ENCODE results near the gene ANKRD50. TPM values are rescaled to one million over a fixed set of nuclear protein-coding genes. Genes with fewer than 3 reads are reported as not detected.

The ANKRD50 gene
- total and polyA plus RNA-seq, 8 donors: 2.7 to 51.2 (median 13.1) TPM

- Histone ChIP-seq H3K9me3 (no peaks in the 10 kb centered on the region), H3K27ac (no peak overlapping the region), H3K4me1 (no peaks in the 10 kb centered on the region), H3K4me3 (no peak overlapping the region), H3K27me3 (no peaks in the 10 kb centered on the region), H3K36me3 (no peaks in the 10 kb centered on the region)
- whole genome bisulfite sequencing, 5 donors: 91 to 99% (median 96%) methylated on average over 5 of the region's 5 CpGs
- no peak for DNase-seq
- TF ChIP-seq POLR2A (IDR thresholded peaks at IDR 0.05): no peak
- TF ChIP-seq EP300 (IDR thresholded peaks at IDR 0.05): no peak
- no peak for TF ChIP-seq CTCF (IDR thresholded peaks at IDR 0.05)
- TF ChIP-seq POLR2AphosphoS5 (IDR thresholded peaks at IDR 0.05): no peak
- intact Hi-C loops (cut with DNase I; ENCODE audit: low total_unique reads): no loop called here
Observed at GRCh38 chr4:124727331-124727890, 14.9 kb upstream of the ANKRD50 start.

DNA sequence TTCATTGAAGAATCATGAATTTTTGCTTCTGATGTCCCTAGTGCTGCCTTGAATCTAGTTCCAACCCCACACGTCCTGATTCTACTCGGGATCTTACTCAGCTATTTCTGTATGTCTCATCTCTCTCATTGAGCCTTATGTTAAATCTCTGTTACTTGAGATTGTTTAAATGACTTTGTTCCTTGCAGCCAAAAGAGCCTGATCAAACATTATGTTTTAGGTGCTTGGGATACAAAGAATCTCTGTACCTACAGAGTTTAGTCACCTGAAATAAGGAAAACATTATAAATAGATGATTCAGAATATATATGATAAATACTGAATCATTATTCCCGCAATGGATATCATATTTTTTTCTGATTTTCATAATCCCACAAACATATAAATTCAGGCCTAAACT lies 13.7 kb upstream of the ANKRD50 start:
- intact Hi-C loops (cut with DNase I; ENCODE audit: low total_unique reads): no loop called here
- DNase-seq: no peak
- no peak for TF ChIP-seq POLR2AphosphoS5 (IDR thresholded peaks at IDR 0.05)
- no peak overlapping the region for H3K27ac ChIP-seq
- H3K4me3 ChIP-seq: no peak overlapping the region
- H3K36me3 ChIP-seq: no peaks in the 10 kb centered on the region
- no peaks in the 10 kb centered on the region for H3K27me3 ChIP-seq
- WGBS, 5 donors: 84 to 93% (median 92%) methylated on average over 3 of the region's 3 CpGs
- H3K4me1 ChIP-seq: no peaks in the 10 kb centered on the region
- H3K9me3 ChIP-seq: no peaks in the 10 kb centered on the region

- DNase-seq: no peak
- no peaks in the 10 kb centered on the region for H3K27me3 ChIP-seq
- intact Hi-C loops (cut with DNase I; ENCODE audit: low total_unique reads): no loop called here
- H3K27ac ChIP-seq: no peak overlapping the region
- H3K4me1 ChIP-seq: no peaks in the 10 kb centered on the region
- TF ChIP-seq CTCF (IDR thresholded peaks at IDR 0.05): no peak
- TF ChIP-seq EP300 (IDR thresholded peaks at IDR 0.05): no peak
- no peak for TF ChIP-seq POLR2A (IDR thresholded peaks at IDR 0.05)
- H3K36me3 ChIP-seq: no peaks in the 10 kb centered on the region
- H3K4me3 ChIP-seq: no peak overlapping the region
- no peaks in the 10 kb centered on the region for H3K9me3 ChIP-seq
Observed at GRCh38 chr4:124722071-124722470, 9.5 kb upstream of the ANKRD50 start.

DNA sequence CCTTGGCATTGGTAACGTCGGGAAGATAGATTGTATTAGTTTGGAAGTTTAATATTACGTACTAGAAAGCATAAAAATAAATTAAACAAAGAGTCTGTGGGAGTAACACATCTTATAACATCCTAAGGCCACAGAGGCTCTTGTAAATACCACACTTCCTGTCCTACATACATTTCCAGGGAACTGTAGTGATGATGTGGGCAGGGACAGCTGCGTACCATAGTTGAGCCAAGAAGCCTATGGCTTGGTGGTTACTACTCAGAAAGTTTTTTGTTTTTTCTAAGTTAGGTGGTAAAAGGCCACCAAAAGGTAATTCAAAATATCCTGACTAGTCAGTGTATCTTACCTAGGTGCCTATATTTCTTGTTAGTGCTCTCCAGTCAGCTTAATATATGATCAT lies 4.6 kb upstream of the ANKRD50 start:
- WGBS, 5 donors: 83 to 92% (median 90%) methylated on average over 4 of the region's 4 CpGs
- no peak overlapping the region for H3K4me3 ChIP-seq
- no peak for DNase-seq
- no peaks in the 10 kb centered on the region for H3K36me3 ChIP-seq
- no peak overlapping the region for H3K27ac ChIP-seq
- H3K9me3 ChIP-seq: no peaks in the 10 kb centered on the region
- no peaks in the 10 kb centered on the region for H3K27me3 ChIP-seq
- intact Hi-C loops (cut with DNase I; ENCODE audit: low total_unique reads): no loop called here
- TF ChIP-seq POLR2A (IDR thresholded peaks at IDR 0.05) (no peak), EP300 (IDR thresholded peaks at IDR 0.05) (no peak), POLR2AphosphoS5 (IDR thresholded peaks at IDR 0.05) (no peak), CTCF (IDR thresholded peaks at IDR 0.05) (no peak)
- H3K4me1 ChIP-seq: peaks cover 0 to 10% (median 5%) of the 10 kb centered on the region in 4 donors

DNA sequence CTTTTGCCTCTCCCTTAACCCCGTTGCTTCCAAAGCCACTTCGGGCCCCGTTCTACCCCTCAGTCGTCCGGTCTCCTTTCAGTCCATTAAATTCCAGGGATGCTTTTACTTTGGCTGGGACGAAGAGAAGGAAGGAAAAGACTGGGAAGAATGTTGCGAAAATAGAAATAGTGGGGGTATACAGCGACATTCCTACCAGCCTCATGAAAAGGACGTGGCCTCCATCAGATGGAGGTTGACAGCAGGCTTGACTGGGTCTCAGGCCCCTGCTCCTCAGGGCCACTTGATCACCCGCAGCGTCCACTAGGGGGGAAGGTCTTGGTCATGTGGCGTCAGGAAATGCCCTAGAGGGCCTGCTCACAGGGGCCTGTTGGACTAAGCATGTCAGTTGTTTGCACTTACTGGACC lies 657 bp upstream of the ANKRD50 start:
- peaks cover 12 to 42% (median 31%) of the 10 kb centered on the region in 4 donors for H3K4me1 ChIP-seq
- H3K27ac ChIP-seq: peak overlapping the region; percentile 95 to 98 (median 96)
- H3K4me3 ChIP-seq: peak overlapping the region; percentile 77 to 90 (median 86)
- intact Hi-C loops (cut with DNase I; ENCODE audit: low total_unique reads): no loop called here
- peak; percentile 51 to 88 for DNase-seq
- TF ChIP-seq POLR2AphosphoS5 (IDR thresholded peaks at IDR 0.05): no peak
- TF ChIP-seq POLR2A (IDR thresholded peaks at IDR 0.05): no peak
- no peak for TF ChIP-seq EP300 (IDR thresholded peaks at IDR 0.05)
- peak in 5 of 7 experiments; percentile 32 to 53 (median 46) for TF ChIP-seq CTCF (IDR thresholded peaks at IDR 0.05)
- 3 to 5% (median 4%) methylated on average over 12 of the region's 12 CpGs for WGBS, 5 donors
- no peaks in the 10 kb centered on the region for H3K36me3 ChIP-seq
- no peaks in the 10 kb centered on the region for H3K27me3 ChIP-seq
- no peaks in the 10 kb centered on the region for H3K9me3 ChIP-seq
